Measurements from ENCODE around the gene MIS18A. TPM values are rescaled to one million over a fixed set of nuclear protein-coding genes. Genes with fewer than 3 reads are reported as not detected.

Gene MIS18A
- total and polyA plus RNA-seq, 10 of the 15 experiments (the other 5 are each of a cell fraction or from before 2014, with no cell fraction given), result 6.5 to 48.9 (median 24.8) TPM

DNA sequence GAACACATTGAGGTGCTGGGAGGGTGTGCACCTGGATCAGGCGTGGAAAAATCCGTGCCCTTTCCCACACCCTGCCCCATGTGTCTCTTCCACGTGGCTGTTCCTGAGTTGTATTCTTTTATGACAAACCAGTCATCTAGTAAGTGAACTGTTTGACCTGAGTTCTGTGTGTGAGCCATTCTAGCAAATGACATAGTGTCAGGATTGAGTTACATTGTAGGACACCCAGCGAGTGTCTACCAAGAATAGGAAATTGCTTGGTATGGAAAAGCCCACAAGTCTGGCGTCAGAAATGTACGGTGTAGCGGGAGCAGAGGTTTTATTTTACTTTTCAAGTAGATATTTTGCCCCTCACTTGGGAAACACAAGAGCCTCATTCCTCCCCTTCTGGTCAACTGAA, 18.6 kb upstream of the MIS18A start:
- Histone ChIP-seq H3K36me3 (ENCODE audit: control insufficient read depth in 2 of 2, insufficient read depth in 2 of 2, low read length in 1 of 2) (no peaks in the 10 kb centered on the region; a peak in 1 of 4 replicates), H3K4me2 (ENCODE audit: control insufficient read depth, insufficient read depth) (no peak overlapping the region), H2AFZ (ENCODE audit: control insufficient read depth, low read depth, low read length) (no peak overlapping the region), H4K20me1 (ENCODE audit: control insufficient read depth, insufficient read depth) (no peaks in the 10 kb centered on the region), H3K27ac (ENCODE audit: control insufficient read depth, insufficient read depth) (no peak overlapping the region), H3K9ac (ENCODE audit: control insufficient read depth, insufficient read depth, low read length) (no peak overlapping the region), H3K4me1 (ENCODE audit: control insufficient read depth, insufficient read depth, low read length) (no peaks in the 10 kb centered on the region), H3K27me3 (replicated peaks in 1 of 2; ENCODE audit: control insufficient read depth in 2 of 2, insufficient read depth in 2 of 2, low read length in 1 of 2) (no peaks in the 10 kb centered on the region), H3K4me3 (no peak overlapping the region), H3K79me2 (ENCODE audit: control insufficient read depth, insufficient read depth, low read length) (no peaks in the 10 kb centered on the region), H3K9me3 (replicated peaks; ENCODE audit: control insufficient read depth, insufficient read depth, low read length) (no peaks in the 10 kb centered on the region)
- TF ChIP-seq SMARCA5 (IDR thresholded peaks at IDR 0.05) (no peak), ESRRA (IDR thresholded peaks at IDR 0.05; ENCODE audit: low read length) (no peak), SMAD1 (IDR thresholded peaks at IDR 0.05; ENCODE audit: low read depth, partially characterized antibody) (no peak), BMI1 (IDR thresholded peaks at IDR 0.05; ENCODE audit: borderline replicate concordance) (no peak), SMAD5 (IDR thresholded peaks at IDR 0.05; ENCODE audit: low read depth) (no peak), FOXK2 (IDR thresholded peaks at IDR 0.05) (no peak), RFX5 (IDR thresholded peaks at IDR 0.05; ENCODE audit: low read depth, low read length) (no peak), NBN (IDR thresholded peaks at IDR 0.05) (no peak), MTA2 (IDR thresholded peaks at IDR 0.05; ENCODE audit: low read depth) (no peak), LARP7 (IDR thresholded peaks at IDR 0.05) (no peak), SIN3A (IDR thresholded peaks at IDR 0.05; ENCODE audit: low read depth, low read length) (no peak), STAT1 (conservative IDR thresholded peaks at IDR 0.05) (no peak), MXI1 (IDR thresholded peaks at IDR 0.05; ENCODE audit: low read depth, low read length) (no peak)
- ATAC-seq, result no peak
- in situ Hi-C loops (cut with MboI), result no loop called here
- ChIA-PET POLR2A (no interaction called here), CTCF (no interaction called here), RAD21 (ENCODE audit: unreplicated experiment) (no interaction called here), SMC1A (ENCODE audit: uncharacterized antibody, unreplicated experiment) (no interaction called here)
- no peak for DNase-seq (ENCODE audit: low read depth, low spot score)
- intact Hi-C loops (cut with micrococcal nuclease; ENCODE audit: unreplicated experiment), result no loop called here
- WGBS (ENCODE audit: insufficient coverage, insufficient replicate concordance, low lambda C conversion rate, missing lambda C conversion rate), result 93% methylated on average over 7 of the region's 7 CpGs
- BruUV-seq (replicated peaks), result no TSS peak
- FAIRE-seq, result no peak
